GM19438 (cell line): ENCODE results near the gene DUSP1.

Experiments
- ATAC-seq: cut with Tn5 transposase; IDR thresholded peaks from one replicate; pipeline ENCODE4 v1.9.1; 2021; ENCODE audit warnings: low read depth; ENCODE audit not compliant: unreplicated experiment

DUSP1 gene

DNA sequence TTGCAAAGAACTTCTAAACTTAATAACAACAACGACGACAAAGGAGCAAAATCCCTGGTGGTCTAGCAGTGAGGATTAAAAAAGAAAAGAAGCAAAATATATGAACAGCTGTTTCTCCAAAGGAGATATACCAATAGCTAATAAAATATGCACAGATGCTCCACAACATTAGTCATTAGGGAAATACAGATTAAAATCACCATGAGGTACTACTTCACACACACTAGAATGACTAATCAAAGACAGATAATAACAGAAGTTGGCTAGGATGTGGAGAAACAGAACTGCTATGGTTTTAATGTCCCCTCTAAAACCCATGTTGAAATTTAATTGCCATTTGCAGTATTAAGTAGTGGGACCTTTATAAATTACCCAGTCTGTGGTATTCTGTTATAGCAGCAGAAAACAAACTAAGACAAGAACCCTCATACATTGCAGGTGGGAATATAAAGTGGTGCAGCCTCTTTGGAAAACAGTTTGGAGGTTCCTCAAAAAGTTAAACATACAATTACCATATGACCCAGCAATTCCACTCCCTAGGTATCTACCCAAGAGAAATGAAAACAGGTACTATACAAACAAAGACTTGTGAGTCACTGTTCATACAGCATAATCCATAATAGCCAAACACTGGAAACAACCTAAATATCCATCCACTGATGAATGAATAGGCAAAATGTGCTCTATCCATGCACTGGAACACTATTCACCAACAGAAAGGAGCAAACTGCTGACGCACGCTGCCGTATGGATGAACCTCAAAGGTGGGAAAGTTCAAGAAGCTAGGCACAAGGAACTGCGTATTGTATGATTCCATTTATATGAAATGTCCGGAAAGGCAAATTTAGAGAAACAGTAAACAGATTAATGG is 11.4 kb upstream of the DUSP1 start:
- ATAC-seq, result no peak

GRCh38 chr5:172779691-172780341 is 8.8 kb upstream of the DUSP1 start:
- ATAC-seq, result no peak

DNA sequence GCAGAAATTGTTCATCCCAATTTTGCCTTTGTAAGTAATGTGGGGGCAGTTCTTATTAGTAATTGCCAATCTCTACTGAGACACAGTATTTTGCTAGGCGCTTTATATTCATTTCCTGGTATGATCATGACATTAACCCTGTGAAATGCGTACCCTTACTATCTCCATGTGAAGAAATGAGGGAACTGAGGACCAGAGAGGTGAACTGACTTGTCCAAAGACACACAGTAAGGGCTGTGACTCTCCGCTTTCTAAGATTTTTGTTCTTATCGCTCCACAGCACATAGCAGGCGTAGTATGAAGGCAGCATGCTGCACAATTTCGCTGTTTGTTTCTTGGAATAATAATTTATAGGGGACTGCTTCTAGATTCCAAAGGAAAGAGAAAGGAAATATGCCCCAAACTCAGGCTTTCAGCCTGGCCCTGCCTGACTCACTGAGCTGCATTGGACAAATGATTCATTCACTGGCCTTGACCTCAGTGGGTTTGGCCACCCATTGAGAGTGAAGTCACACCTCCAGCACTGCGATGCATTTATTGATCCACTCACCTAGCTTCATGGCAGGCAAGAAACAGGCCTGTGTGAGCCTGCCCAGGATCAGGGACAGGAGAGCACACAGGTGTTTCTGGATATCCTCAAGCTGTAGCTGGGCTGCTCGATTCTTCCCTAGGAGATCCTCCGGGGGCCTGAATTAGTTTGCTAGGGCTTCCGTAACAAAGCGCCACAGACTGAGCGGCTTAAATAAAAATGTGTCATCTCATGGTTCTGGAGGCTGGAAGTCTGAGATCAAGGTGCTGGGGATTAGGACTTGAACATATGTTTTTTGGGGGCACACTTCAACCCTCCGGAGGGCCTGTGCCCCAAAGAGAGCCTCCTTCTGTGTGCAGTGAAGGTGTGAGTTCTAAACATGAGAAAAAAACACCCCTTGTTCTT is 7.2 kb upstream of the DUSP1 start:
- ATAC-seq, result no peak

- no peak for ATAC-seq
Measured at GRCh38 chr5:172776235-172776594, 5.2 kb upstream of the DUSP1 start.

- no peak for ATAC-seq
Measured at GRCh38 chr5:172775326-172776234, 4.6 kb upstream of the DUSP1 start.

- ATAC-seq, result no peak
Measured at GRCh38 chr5:172774561-172775315, 3.7 kb upstream of the DUSP1 start.

GRCh38 chr5:172773481-172774469 is 2.8 kb upstream of the DUSP1 start:
- ATAC-seq, result no peak

DNA sequence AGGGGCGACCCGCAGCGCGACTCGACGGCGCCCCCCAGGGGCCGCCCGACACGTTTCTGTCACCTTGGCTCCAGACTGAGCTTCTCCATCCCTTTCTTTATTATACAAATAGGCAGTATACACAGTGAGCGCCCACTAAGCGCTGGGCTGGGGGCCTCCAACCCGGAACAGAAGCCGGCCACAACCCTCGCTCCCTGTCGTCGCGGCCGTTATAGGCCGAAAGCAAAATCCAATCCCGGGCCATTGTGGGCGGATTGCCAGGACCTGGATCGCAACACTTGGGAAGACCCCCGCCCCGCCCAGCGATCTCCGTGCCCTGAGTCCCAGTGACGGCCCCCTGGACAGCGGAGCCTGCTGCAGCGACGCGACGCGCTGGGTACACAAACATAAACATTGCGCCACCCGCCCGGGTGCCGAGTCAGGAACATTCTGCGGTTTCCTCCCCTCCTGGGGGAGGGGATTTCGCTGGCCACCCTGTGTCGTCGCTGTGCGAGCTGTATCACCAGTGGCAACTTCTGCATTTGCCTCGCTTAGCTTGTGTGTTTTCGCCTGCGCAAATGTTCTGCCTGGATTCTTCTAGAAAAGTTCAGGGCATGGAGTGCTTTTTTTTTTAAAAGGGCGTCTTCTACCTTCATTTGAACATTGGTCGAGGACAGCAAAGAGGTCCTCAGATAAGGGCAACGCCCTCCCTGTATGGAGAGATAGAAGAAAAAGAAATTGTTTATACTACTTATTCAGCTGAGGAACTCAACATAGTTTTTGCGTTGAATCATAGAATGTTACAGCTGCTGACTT is 1.3 kb upstream of the DUSP1 start:
- peak; percentile 32 for ATAC-seq

DNA sequence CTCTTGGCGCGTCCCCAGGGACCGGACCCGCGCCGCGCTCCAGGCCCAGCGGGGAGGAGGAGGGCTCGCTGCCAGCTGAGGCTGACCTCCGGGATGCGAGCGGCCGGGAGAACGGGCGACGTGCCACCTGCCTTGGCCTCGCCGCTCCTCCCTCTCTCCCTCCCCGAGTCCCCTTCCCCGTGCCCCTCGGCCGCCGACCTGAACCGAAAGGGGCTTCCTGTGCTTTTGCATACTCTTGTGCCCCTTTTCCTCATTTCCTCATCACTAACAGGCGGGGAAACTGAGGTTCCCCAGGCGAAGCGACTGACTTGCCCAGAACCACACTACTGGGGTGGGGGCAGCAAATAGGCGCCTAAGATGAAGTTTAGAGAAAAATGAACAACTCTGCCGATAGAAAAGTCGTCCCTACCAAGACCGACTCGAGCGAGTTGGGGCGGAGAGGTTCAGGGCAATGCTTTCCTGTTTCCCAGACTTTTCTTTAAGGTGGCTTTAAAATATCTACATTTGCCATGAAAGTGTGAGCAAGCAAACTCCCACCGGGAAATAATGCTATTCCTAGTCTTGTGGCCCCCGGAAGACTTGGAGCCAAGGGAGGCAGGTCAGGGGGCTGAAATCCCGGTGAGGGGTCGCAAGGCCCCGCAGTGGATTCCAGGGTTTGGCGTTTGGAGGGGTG is 580 bp upstream of the DUSP1 start:
- no peak for ATAC-seq

DNA sequence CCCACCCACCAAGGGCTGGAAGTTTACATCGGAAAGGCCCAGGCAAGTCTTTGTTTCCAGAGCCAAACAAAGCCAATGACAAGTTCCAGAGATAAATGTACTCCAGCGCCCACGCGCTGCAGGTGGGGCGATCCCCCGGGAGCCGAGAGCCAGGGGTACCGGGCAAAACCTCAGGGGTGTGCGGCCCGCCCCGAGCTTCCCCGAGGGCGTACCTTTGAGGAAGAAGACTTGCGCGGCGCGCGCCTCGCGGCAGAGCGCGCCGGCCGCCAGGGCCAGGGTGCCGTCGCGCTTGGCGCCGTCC is 671 bp downstream of the DUSP1 start:
- no peak for ATAC-seq

- ATAC-seq, result no peak
Measured at GRCh38 chr5:172769616-172770373, 1.2 kb downstream of the DUSP1 start.

DNA sequence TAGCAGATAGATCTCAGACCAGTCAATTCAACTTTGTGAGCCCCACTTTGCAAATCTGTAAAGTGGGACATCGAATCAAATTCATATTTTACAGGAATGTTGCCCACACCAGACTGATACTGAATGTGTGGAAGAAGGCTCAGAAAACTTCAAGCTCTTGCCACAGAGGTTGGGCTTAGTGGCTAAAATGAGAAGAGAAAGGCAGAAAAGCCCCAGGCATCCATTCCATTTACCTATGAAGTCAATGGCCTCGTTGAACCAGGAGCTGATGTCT is 1.7 kb downstream of the DUSP1 start:
- no peak for ATAC-seq

DNA sequence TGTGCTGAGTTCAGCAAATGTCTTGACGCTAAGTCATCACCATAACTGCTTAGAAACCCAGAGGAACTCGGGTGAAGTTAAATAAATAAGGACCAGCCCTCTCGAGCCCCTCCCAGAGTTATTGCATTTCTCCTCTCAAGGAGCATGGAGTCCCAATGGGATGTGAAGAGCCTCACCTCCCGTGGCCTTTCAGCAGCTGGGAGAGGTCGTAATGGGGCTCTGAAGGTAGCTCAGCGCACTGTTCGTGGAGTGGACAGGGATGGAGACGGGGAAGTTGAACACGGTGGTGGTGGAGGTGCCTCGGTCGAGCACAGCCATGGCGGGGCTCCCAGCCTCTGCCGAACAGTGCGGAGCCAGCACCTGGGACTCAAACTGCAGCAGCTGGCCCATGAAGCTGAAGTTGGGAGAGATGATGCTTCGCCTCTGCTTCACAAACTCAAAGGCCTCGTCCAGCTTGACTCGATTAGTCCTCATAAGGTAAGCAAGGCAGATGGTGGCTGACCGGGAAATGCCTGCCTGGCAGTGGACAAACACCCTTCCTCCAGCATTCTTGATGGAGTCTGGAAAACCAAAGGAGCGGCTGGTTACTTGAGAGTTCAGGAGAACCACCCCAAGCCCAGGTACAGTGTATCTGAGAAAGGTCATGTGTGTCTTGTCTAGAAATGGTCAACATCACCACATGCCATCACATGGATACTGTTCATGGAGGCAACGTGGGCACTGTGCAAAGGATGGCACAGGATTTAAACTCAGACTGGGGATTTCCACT is 2.2 kb downstream of the DUSP1 start:
- ATAC-seq, result no peak

- no peak for ATAC-seq
Measured at GRCh38 chr5:172768098-172768572, 2.9 kb downstream of the DUSP1 start.

GRCh38 chr5:172766287-172767108 is 4.5 kb downstream of the DUSP1 start:
- ATAC-seq, result no peak
